HepG2 (cell line): ENCODE measurements around the gene P3H3. TPM values are rescaled to one million over a fixed set of nuclear protein-coding genes. Genes with fewer than 3 reads are reported as not detected.

Source experiments
- ETV5 ChIP-seq: IDR thresholded peaks from 2 replicates; pipeline ENCODE4 v1.6.1; 2018; ENCODE audit warnings: missing biosample characterization, missing genetic modification reagents, inconsistent platforms, borderline replicate concordance
- HHEX ChIP-seq: IDR thresholded peaks from 2 replicates; pipeline ENCODE4 v1.6.1; 2016; ENCODE audit warnings: control low read depth
- KDM5A ChIP-seq: fragments of 200-600 bp; sonication (generic); IDR thresholded peaks from 2 replicates; pipeline ENCODE4 v1.7.0; 2018; ENCODE audit warnings: antibody characterized with exemption, mild to moderate bottlenecking, low read length, borderline replicate concordance
- KDM6A ChIP-seq: IDR thresholded peaks from 2 replicates; pipeline ENCODE4 v1.6.1; 2016; ENCODE audit warnings: low read depth
- KLF12 ChIP-seq: sonication (generic); formaldehyde crosslinking; IDR thresholded peaks from 2 replicates; pipeline ENCODE4 v1.4.0; 2020; ENCODE audit warnings: missing genetic modification reagents, borderline replicate concordance
- MAFF ChIP-seq: IDR thresholded peaks from 2 replicates; pipeline ENCODE4 v1.6.1; 2011; ENCODE audit warnings: low read depth, low read length, improper control_type of control experiment
- MAZ ChIP-seq, 2 experiments: sonication (generic) in 1 of 2; formaldehyde crosslinking in 1 of 2; IDR thresholded peaks; 2 replicates each; pipeline versions ENCODE4 v1.5.0 to v1.6.1; 2012 to 2020; ENCODE audit warnings: low read depth in 2 of 2, mild to moderate bottlenecking in 2 of 2, borderline replicate concordance in 1 of 2, improper control_type of control experiment in 1 of 2, low read length in 1 of 2, missing genetic modification reagents in 1 of 2, moderate library complexity in 1 of 2
- MXD4 ChIP-seq: IDR thresholded peaks from 2 replicates; pipeline ENCODE4 v1.6.1; 2016; ENCODE audit warnings: mild to moderate bottlenecking, missing biosample characterization, missing genetic modification reagents
- MYNN ChIP-seq: sonication (generic); formaldehyde crosslinking; IDR thresholded peaks from 2 replicates; pipeline ENCODE4 v1.4.0; 2020; ENCODE audit warnings: mild to moderate bottlenecking, low read depth, missing genetic modification reagents
- NFIC ChIP-seq: IDR thresholded peaks from 2 replicates; pipeline ENCODE4 v1.6.1; 2012; ENCODE audit warnings: mild to moderate bottlenecking, low read length, inconsistent platforms
- PHF21A ChIP-seq: sonication (generic); formaldehyde crosslinking; IDR thresholded peaks from 2 replicates; pipeline ENCODE4 v1.5.0; 2020; ENCODE audit warnings: mild to moderate bottlenecking, missing genetic modification reagents
- TCF7L2 ChIP-seq: IDR thresholded peaks from 2 replicates; pipeline ENCODE4 v1.6.1; 2011; ENCODE audit warnings: mild to moderate bottlenecking, low read depth, low read length, moderate library complexity
- ZFP37 ChIP-seq: sonication (generic); formaldehyde crosslinking; IDR thresholded peaks from 2 replicates; pipeline ENCODE4 v1.4.0; 2020; ENCODE audit warnings: missing genetic modification reagents, borderline replicate concordance
- ZFP90 ChIP-seq: sonication (generic); formaldehyde crosslinking; IDR thresholded peaks from 2 replicates; pipeline ENCODE4 v1.8.0; 2022; ENCODE audit warnings: missing genetic modification reagents, mild to moderate bottlenecking, inconsistent platforms, borderline replicate concordance
- ZNF431 ChIP-seq: sonication (generic); formaldehyde crosslinking; IDR thresholded peaks from 2 replicates; pipeline ENCODE4 v1.9.0; 2022; ENCODE audit warnings: missing genetic modification reagents, low read depth, mild to moderate bottlenecking, borderline replicate concordance
- ZNF432 ChIP-seq: sonication (generic); formaldehyde crosslinking; IDR thresholded peaks from 2 replicates; pipeline ENCODE4 v1.5.0; 2020; ENCODE audit warnings: missing genetic modification reagents, mild to moderate bottlenecking, borderline replicate concordance
- ZNF768 ChIP-seq: sonication (generic); formaldehyde crosslinking; IDR thresholded peaks from 2 replicates; pipeline ENCODE4 v1.4.0; 2020; ENCODE audit warnings: missing genetic modification reagents
- polyA plus RNA-seq, 8 experiments: library from polyadenylated mRNA; depleted of rRNA in 3 of 8; stranded (reverse) in 7 of 8; unstranded in 1 of 8; fragments of >200 nt; fragmentation: Illumina TruSeq in 4 of 8; extraction: Trizol in 4 of 8; gene quantifications; 2 replicates each; pipeline versions ENCODE4 v1.2.1 to v1.2.3, GENCODE V29; 2011 to 2016; ENCODE audit warnings: low read depth in 4 of 8, missing spikeins in 1 of 8, mixed read lengths in 1 of 8; ENCODE audit not compliant: insufficient read depth in 1 of 8
- total RNA-seq, 5 experiments: library from RNA; depleted of rRNA; stranded (reverse); fragments of >200 nt; fragmentation: Illumina TruSeq; extraction: Trizol; gene quantifications; 2 replicates each; pipeline ENCODE4 v1.2.3, GENCODE V29; 2016; ENCODE audit warnings: low read depth in 1 of 5
- TF ChIP-seq, protein P1 (sequence below): sonication (generic); formaldehyde crosslinking; IDR thresholded peaks from 2 replicates; pipeline ENCODE4 v1.4.0; 2020; ENCODE audit warnings: missing genetic modification reagents, borderline replicate concordance
- TF ChIP-seq, protein P2 (sequence below): sonication (generic); formaldehyde crosslinking; IDR thresholded peaks from 2 replicates; pipeline ENCODE4 v1.5.0; 2020; ENCODE audit warnings: mild to moderate bottlenecking, missing genetic modification reagents, borderline replicate concordance
- TF ChIP-seq, protein P3 (sequence below): sonication (generic); formaldehyde crosslinking; IDR thresholded peaks from 2 replicates; pipeline ENCODE4 v1.8.0; 2022; ENCODE audit warnings: mild to moderate bottlenecking, missing genetic modification reagents, moderate library complexity
- TF ChIP-seq, protein P4 (sequence below): sonication (generic); formaldehyde crosslinking; IDR thresholded peaks from 2 replicates; pipeline ENCODE4 v1.4.0; 2020; ENCODE audit warnings: missing genetic modification reagents
- TF ChIP-seq, protein P5 (sequence below): sonication (generic); IDR thresholded peaks from 2 replicates; pipeline ENCODE4 v1.6.1; 2016; ENCODE audit warnings: low read depth, borderline replicate concordance

P3H3 gene
- total and polyA plus RNA-seq, 2 of the 13 experiments (the other 11 are each of a cell fraction or from before 2014, with no cell fraction given) = 20.1 to 20.5 TPM

DNA sequence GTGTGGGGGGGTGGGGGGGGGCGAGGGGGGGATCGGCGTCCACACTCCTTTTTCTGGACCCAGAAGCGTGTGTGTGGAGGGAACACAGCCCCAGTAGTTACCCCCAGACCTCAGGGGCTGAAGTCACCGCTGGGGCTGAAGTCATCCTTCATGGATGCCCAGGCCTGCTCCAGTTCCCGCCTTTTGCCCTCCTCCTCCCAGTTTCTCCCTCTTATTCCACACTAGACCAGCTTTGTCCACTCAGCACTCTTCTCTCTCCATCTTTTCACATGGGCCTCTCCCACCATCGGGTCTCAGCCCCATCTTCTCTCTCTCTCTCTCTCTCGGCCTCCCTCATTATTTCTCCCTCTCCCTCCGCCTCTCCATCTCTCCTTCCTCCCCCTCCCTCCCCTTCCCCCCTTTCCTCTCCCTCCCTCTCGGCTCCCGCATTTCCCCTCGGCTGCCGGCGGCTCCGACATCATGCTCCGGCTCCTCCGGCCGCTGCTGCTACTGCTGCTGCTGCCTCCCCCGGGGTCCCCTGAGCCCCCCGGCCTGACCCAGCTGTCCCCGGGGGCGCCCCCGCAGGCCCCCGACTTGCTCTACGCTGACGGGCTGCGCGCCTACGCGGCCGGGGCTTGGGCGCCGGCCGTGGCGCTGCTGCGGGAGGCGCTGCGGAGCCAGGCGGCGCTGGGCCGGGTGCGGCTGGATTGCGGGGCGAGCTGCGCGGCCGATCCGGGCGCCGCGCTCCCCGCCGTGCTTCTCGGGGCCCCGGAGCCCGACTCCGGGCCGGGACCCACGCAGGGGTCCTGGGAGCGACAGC lies at the start of gene P3H3 (continued):
- TF ChIP-seq KDM6A (CRISPR knock-in tag) (no peak), ZNF768 (CRISPR knock-in tag) (no peak), MXD4 (CRISPR knock-in tag) (no peak), MAFF (peak; percentile 30; the same call in 1 of the 2 replicates), ZFP90 (CRISPR knock-in tag) (no peak), MYNN (CRISPR knock-in tag) (no peak), KDM5A (peak; percentile 16; the same call in 1 of the 2 replicates), TCF7L2 (no peak), ZFP37 (no peak), KLF12 (no peak), NFIC (no peak), PHF21A (CRISPR knock-in tag) (0 out of 2 replicates have a peak, but pooled peaks have one; percentile 2), ZNF431 (CRISPR knock-in tag) (no peak), MAZ (IDR thresholded peaks at IDR 0.05; ENCODE audit: borderline replicate concordance, low read depth, low read length) (no peak), MAZ (CRISPR knock-in tag; IDR thresholded peaks at IDR 0.05; ENCODE audit: low read depth) (no peak), HHEX (CRISPR knock-in tag) (no peak), ETV5 (peak; percentile 8; the same call in 1 of the 2 replicates), ZNF432 (no peak)
- TF ChIP-seq, protein P1, sequence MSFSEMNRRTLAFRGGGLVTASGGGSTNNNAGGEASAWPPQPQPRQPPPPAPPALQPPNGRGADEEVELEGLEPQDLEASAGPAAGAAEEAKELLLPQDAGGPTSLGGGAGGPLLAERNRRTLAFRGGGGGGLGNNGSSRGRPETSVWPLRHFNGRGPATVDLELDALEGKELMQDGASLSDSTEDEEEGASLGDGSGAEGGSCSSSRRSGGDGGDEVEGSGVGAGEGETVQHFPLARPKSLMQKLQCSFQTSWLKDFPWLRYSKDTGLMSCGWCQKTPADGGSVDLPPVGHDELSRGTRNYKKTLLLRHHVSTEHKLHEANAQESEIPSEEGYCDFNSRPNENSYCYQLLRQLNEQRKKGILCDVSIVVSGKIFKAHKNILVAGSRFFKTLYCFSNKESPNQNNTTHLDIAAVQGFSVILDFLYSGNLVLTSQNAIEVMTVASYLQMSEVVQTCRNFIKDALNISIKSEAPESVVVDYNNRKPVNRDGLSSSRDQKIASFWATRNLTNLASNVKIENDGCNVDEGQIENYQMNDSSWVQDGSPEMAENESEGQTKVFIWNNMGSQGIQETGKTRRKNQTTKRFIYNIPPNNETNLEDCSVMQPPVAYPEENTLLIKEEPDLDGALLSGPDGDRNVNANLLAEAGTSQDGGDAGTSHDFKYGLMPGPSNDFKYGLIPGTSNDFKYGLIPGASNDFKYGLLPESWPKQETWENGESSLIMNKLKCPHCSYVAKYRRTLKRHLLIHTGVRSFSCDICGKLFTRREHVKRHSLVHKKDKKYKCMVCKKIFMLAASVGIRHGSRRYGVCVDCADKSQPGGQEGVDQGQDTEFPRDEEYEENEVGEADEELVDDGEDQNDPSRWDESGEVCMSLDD (CRISPR knock-in tag) = 0 out of 2 replicates have a peak, but pooled peaks have one; percentile 12
- TF ChIP-seq, protein P2, sequence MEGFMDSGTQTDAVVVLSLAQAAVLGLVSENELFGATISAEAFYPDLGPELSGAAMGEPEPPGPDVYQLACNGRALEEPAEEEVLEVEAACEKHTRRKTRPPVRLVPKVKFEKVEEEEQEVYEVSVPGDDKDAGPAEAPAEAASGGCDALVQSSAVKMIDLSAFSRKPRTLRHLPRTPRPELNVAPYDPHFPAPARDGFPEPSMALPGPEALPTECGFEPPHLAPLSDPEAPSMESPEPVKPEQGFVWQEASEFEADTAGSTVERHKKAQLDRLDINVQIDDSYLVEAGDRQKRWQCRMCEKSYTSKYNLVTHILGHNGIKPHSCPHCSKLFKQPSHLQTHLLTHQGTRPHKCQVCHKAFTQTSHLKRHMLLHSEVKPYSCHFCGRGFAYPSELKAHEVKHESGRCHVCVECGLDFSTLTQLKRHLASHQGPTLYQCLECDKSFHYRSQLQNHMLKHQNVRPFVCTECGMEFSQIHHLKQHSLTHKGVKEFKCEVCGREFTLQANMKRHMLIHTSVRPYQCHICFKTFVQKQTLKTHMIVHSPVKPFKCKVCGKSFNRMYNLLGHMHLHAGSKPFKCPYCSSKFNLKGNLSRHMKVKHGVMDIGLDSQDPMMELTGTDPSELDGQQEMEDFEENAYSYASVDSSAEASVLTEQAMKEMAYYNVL = peak; percentile 20; the same call in 1 of the 2 replicates
- TF ChIP-seq, protein P3, sequence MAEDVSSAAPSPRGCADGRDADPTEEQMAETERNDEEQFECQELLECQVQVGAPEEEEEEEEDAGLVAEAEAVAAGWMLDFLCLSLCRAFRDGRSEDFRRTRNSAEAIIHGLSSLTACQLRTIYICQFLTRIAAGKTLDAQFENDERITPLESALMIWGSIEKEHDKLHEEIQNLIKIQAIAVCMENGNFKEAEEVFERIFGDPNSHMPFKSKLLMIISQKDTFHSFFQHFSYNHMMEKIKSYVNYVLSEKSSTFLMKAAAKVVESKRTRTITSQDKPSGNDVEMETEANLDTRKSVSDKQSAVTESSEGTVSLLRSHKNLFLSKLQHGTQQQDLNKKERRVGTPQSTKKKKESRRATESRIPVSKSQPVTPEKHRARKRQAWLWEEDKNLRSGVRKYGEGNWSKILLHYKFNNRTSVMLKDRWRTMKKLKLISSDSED (CRISPR knock-in tag) = no peak
- TF ChIP-seq, protein P4, sequence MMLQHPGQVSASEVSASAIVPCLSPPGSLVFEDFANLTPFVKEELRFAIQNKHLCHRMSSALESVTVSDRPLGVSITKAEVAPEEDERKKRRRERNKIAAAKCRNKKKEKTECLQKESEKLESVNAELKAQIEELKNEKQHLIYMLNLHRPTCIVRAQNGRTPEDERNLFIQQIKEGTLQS = no peak
- TF ChIP-seq, protein P5, sequence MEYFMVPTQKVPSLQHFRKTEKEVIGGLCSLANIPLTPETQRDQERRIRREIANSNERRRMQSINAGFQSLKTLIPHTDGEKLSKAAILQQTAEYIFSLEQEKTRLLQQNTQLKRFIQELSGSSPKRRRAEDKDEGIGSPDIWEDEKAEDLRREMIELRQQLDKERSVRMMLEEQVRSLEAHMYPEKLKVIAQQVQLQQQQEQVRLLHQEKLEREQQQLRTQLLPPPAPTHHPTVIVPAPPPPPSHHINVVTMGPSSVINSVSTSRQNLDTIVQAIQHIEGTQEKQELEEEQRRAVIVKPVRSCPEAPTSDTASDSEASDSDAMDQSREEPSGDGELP = no peak
